ENCODE results near the gene RECK.
A peak's percentile ranks its signal among the peaks of the same experiment; 100 is the strongest.

RECK gene

GRCh38 chr9:36080519-36080918 lies 43.8 kb downstream of the RECK start:
- no peak for TF ChIP-seq CTCF (IDR thresholded peaks at IDR 0.05)

- TF ChIP-seq CTCF (IDR thresholded peaks at IDR 0.05) = no peak
These were observed 46.2 kb downstream of the RECK start for GRCh38 chr9:36082931-36083330.

- TF ChIP-seq CTCF (IDR thresholded peaks at IDR 0.05) = no peak
These were observed 49.7 kb downstream of the RECK start for GRCh38 chr9:36086442-36086841.

GRCh38 chr9:36088020-36088419 lies 51.3 kb downstream of the RECK start:
- TF ChIP-seq CTCF (IDR thresholded peaks at IDR 0.05) = no peak

- peak; percentile 35; the same call in 1 of the 2 replicates for TF ChIP-seq CTCF (IDR thresholded peaks at IDR 0.05)
These were observed 54.6 kb downstream of the RECK start for GRCh38 chr9:36091026-36091953.

- no peak for TF ChIP-seq CTCF (IDR thresholded peaks at IDR 0.05)
These were observed 55.3 kb downstream of the RECK start for GRCh38 chr9:36092014-36092413.

- no peak for TF ChIP-seq CTCF (IDR thresholded peaks at IDR 0.05)
These were observed 55.9 kb downstream of the RECK start for GRCh38 chr9:36092509-36093215.

Measured in LNCAP (cell line).